ENCODE results near the gene LITAF.

Gene LITAF

GRCh38 chr16:11633113-11633512 lies 46.4 kb upstream of the LITAF start:
- no peaks in the 10 kb centered on the region for H3K4me1 ChIP-seq

GRCh38 chr16:11632455-11632939 lies 45.8 kb upstream of the LITAF start:
- Histone ChIP-seq H3K9me3 (no peaks in the 10 kb centered on the region), H3K4me3 (ENCODE audit: low read depth, low read length) (no peak overlapping the region), H3K4me1 (no peaks in the 10 kb centered on the region), H3K27me3 (no peaks in the 10 kb centered on the region), H3K36me3 (no peaks in the 10 kb centered on the region)
- TF ChIP-seq, protein P1, sequence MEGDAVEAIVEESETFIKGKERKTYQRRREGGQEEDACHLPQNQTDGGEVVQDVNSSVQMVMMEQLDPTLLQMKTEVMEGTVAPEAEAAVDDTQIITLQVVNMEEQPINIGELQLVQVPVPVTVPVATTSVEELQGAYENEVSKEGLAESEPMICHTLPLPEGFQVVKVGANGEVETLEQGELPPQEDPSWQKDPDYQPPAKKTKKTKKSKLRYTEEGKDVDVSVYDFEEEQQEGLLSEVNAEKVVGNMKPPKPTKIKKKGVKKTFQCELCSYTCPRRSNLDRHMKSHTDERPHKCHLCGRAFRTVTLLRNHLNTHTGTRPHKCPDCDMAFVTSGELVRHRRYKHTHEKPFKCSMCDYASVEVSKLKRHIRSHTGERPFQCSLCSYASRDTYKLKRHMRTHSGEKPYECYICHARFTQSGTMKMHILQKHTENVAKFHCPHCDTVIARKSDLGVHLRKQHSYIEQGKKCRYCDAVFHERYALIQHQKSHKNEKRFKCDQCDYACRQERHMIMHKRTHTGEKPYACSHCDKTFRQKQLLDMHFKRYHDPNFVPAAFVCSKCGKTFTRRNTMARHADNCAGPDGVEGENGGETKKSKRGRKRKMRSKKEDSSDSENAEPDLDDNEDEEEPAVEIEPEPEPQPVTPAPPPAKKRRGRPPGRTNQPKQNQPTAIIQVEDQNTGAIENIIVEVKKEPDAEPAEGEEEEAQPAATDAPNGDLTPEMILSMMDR (IDR thresholded peaks at IDR 0.05; ENCODE audit: low read depth, low read length), result no peak
- DNase-seq, result no peak

More at GRCh38 chr16:11633113-11633512, 46.4 kb upstream of the LITAF start:
- H3K4me3 ChIP-seq (ENCODE audit: low read depth, low read length), result no peak overlapping the region
- H3K27me3 ChIP-seq, result no peaks in the 10 kb centered on the region
- DNase-seq, result no peak
- TF ChIP-seq, protein P1 (IDR thresholded peaks at IDR 0.05; ENCODE audit: low read depth, low read length), result no peak
- no peaks in the 10 kb centered on the region for H3K9me3 ChIP-seq
- no peaks in the 10 kb centered on the region for H3K36me3 ChIP-seq

DNA sequence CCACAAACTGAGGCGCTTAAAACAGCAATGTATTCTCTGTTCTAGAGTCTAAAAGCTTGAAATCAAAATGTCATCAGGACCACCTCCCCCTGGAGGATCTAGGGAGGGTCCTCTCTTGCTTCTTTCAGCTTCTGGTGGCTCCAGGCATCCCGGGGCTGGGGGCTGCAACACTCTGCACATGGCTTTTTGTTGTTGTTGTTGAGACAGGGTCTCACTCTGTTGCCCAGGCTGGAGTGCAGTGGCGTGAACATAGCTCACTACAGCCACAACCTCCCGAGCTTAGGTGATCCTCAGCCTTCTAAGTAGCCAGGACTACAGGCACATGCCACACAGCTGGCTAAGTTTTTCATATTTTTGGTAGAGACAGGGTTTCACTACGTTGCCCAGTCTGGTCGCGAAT lies 44.5 kb upstream of the LITAF start:
- no peak for DNase-seq
- TF ChIP-seq, protein P1 (IDR thresholded peaks at IDR 0.05; ENCODE audit: low read depth, low read length), result no peak

DNA sequence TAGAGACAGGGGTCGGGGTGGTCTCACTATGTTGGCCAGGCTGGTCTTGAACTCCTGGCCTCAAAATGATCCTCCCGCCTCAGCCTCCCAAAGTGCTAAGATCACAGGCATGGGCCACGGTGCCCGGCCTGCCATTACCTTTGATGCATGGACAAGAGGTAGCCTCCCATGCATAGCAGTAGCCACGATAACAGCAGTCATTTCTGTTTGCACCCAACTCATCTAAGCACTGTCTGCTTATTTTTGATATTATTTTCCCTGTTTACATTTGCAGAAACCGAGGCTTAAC lies 44.0 kb upstream of the LITAF start:
- no peaks in the 10 kb centered on the region for H3K27me3 ChIP-seq
- no peak overlapping the region for H3K4me3 ChIP-seq (ENCODE audit: low read depth, low read length)
- no peaks in the 10 kb centered on the region for H3K9me3 ChIP-seq
- H3K4me1 ChIP-seq, result no peaks in the 10 kb centered on the region
- no peaks in the 10 kb centered on the region for H3K36me3 ChIP-seq
- DNase-seq, result no peak
- TF ChIP-seq, protein P1 (IDR thresholded peaks at IDR 0.05; ENCODE audit: low read depth, low read length), result no peak

More for the DNA sequence above, 44.5 kb upstream of the LITAF start:
- no peak overlapping the region for H3K4me3 ChIP-seq (ENCODE audit: low read depth, low read length)
- no peaks in the 10 kb centered on the region for H3K36me3 ChIP-seq
- H3K27me3 ChIP-seq, result no peaks in the 10 kb centered on the region
- no peaks in the 10 kb centered on the region for H3K4me1 ChIP-seq
- H3K9me3 ChIP-seq, result no peaks in the 10 kb centered on the region

DNA sequence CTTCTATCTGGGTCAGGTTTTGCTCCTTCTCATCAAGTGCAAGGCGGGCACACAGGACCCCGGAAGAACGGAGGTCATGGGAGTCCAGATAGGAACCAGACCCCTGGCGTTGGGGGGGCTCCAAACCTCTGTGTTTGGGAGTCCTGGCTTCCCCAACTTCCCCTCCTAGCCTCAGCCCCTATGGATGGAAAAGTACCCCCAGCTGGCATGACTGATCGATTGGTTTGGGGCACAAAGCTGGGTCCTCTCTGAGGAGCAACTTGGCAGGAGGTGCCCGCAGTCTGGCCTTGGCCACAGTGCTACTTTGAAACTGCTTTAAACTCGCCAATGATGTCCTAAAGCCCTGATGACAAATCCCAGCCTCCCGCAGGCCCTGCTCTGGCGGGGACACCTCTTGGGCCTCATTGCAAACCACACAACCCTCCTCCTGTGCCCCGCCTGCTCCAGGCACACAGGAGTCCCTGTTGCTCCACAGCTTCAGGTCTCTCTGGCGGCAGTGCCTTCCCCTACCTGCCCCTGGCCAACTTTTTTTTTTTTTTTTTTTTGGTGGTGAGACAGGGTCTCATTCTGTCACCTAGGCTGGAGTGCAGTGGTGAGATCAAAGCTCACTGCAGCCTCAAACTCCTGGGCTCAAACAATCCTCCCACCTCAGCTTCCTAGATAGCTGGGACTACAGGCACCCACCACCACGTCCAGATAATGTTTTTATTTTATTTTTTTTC lies 43.5 kb upstream of the LITAF start:
- Histone ChIP-seq H3K36me3 (no peaks in the 10 kb centered on the region), H3K4me1 (no peaks in the 10 kb centered on the region), H3K4me3 (ENCODE audit: low read depth, low read length) (no peak overlapping the region), H3K9me3 (no peaks in the 10 kb centered on the region), H3K27me3 (no peaks in the 10 kb centered on the region)
- DNase-seq, result no peak
- TF ChIP-seq, protein P1 (IDR thresholded peaks at IDR 0.05; ENCODE audit: low read depth, low read length), result no peak

Measured in BE2C (cell line).